HEK293 (cell line): ENCODE measurements around the gene SPTBN1.
A peak's percentile ranks its signal among the peaks of the same experiment; 100 is the strongest.

ENCODE experiments used
- CTCF ChIA-PET: fragments of 350-600 bp; formaldehyde crosslinking; extraction: SDS; loops from one replicate; lab custom pipeline; 2021; ENCODE audit warnings: antibody characterized with exemption; lab: Yijun Ruan, JAX
- POLR2A ChIA-PET: fragments of 300-600 bp; formaldehyde crosslinking; extraction: SDS; loops from one replicate; lab custom pipeline; 2020; ENCODE audit warnings: antibody characterized with exemption, inconsistent platforms; lab: Yijun Ruan, JAX
- H3K27ac ChIP-seq: fragments of 200-500 bp; sonication (Bioruptor generic); 2 replicates; pipeline ENCODE4 v1.5.1; 2014; ENCODE audit warnings: low read depth, low read length, control low read depth, inconsistent platforms; ENCODE audit errors: extremely low read depth
- H3K36me3 ChIP-seq, 2 experiments: fragments of 200-500 bp in 1 of 2; sonication (Bioruptor generic) in 1 of 2; 1 replicate in 1 of 2; 2 replicates in 1 of 2; pipeline ENCODE4 v1.5.1; 2014 to 2017; ENCODE audit warnings: inconsistent platforms in 2 of 2, low read length in 2 of 2; ENCODE audit not compliant: control insufficient read depth in 2 of 2, insufficient read depth in 1 of 2
- H3K4me1 ChIP-seq: fragments of 200-500 bp; sonication (Bioruptor generic); 2 replicates; pipeline ENCODE4 v1.5.1; 2014; ENCODE audit warnings: mild to moderate bottlenecking, low read length, inconsistent platforms; ENCODE audit not compliant: control insufficient read depth, insufficient read depth
- H3K4me3 ChIP-seq: 2 replicates; pipeline ENCODE4 v1.5.1; 2011; ENCODE audit warnings: low read depth, mild to moderate bottlenecking, control low read depth, low read length, moderate library complexity
- H3K9me3 ChIP-seq: fragments of 200-500 bp; sonication (Bioruptor generic); 2 replicates; pipeline ENCODE4 v1.5.1; 2014; ENCODE audit warnings: low read depth, low read length, inconsistent platforms; ENCODE audit not compliant: control insufficient read depth, insufficient read depth
- ATF2 ChIP-seq: fragments of 450-650 bp; formaldehyde crosslinking; IDR thresholded peaks from 2 replicates; pipeline ENCODE4 v1.5.1; 2016; ENCODE audit warnings: missing biosample characterization, missing genetic modification characterization, low read depth
- EGR2 ChIP-seq: fragments of 450-650 bp; formaldehyde crosslinking; IDR thresholded peaks from 2 replicates; pipeline ENCODE4 v1.5.1; 2016; ENCODE audit warnings: low read depth, missing biosample characterization, missing genetic modification characterization
- GLIS2 ChIP-seq: fragments of 450-650 bp; formaldehyde crosslinking; IDR thresholded peaks from 2 replicates; pipeline ENCODE4 v1.5.1; 2016; ENCODE audit warnings: missing biosample characterization, missing genetic modification characterization
- KLF16 ChIP-seq: fragments of 450-650 bp; formaldehyde crosslinking; IDR thresholded peaks from 2 replicates; pipeline ENCODE4 v1.5.1; 2017; ENCODE audit warnings: missing biosample characterization, missing genetic modification characterization
- KLF8 ChIP-seq: fragments of 450-650 bp; formaldehyde crosslinking; IDR thresholded peaks from 2 replicates; pipeline ENCODE4 v1.5.1; 2016; ENCODE audit warnings: missing biosample characterization, missing genetic modification characterization
- MEIS1 ChIP-seq: sonication (generic); formaldehyde crosslinking; IDR thresholded peaks from 2 replicates; pipeline ENCODE4 v1.8.1; 2022; ENCODE audit warnings: missing genetic modification reagents, mild to moderate bottlenecking, borderline replicate concordance
- MZF1 ChIP-seq: fragments of 450-650 bp; formaldehyde crosslinking; IDR thresholded peaks from 2 replicates; pipeline ENCODE4 v1.5.1; 2017; ENCODE audit warnings: missing biosample characterization, missing genetic modification characterization, borderline replicate concordance
- SP7 ChIP-seq: fragments of 450-650 bp; formaldehyde crosslinking; IDR thresholded peaks from 2 replicates; pipeline ENCODE4 v1.5.1; 2016; ENCODE audit warnings: missing biosample characterization, missing genetic modification characterization
- ZBTB17 ChIP-seq: fragments of 450-650 bp; formaldehyde crosslinking; IDR thresholded peaks from 2 replicates; pipeline ENCODE4 v1.5.1; 2016; ENCODE audit warnings: missing biosample characterization, missing genetic modification characterization
- ZBTB8A ChIP-seq: fragments of 450-650 bp; formaldehyde crosslinking; IDR thresholded peaks from 2 replicates; pipeline ENCODE4 v1.5.1; 2016; ENCODE audit warnings: missing biosample characterization, missing genetic modification characterization
- ZFHX2 ChIP-seq: fragments of 450-650 bp; formaldehyde crosslinking; conservative IDR thresholded peaks from 2 replicates; pipeline ENCODE4 v1.5.1; 2016; ENCODE audit warnings: missing biosample characterization, missing genetic modification characterization
- ZFP69B ChIP-seq: fragments of 450-650 bp; formaldehyde crosslinking; IDR thresholded peaks from 2 replicates; pipeline ENCODE4 v1.5.1; 2016; ENCODE audit warnings: missing biosample characterization, missing genetic modification characterization
- ZNF146 ChIP-seq: fragments of 450-650 bp; formaldehyde crosslinking; IDR thresholded peaks from 2 replicates; pipeline ENCODE4 v1.5.1; 2016; ENCODE audit warnings: missing biosample characterization, missing genetic modification characterization
- ZNF19 ChIP-seq: fragments of 450-650 bp; formaldehyde crosslinking; IDR thresholded peaks from 2 replicates; pipeline ENCODE4; 2016; ENCODE audit warnings: missing biosample characterization, missing genetic modification characterization, low read depth
- ZNF302 ChIP-seq: fragments of 450-650 bp; formaldehyde crosslinking; IDR thresholded peaks from 2 replicates; pipeline ENCODE4 v1.5.1; 2016; ENCODE audit warnings: missing biosample characterization, missing genetic modification characterization, low read depth
- ZNF335 ChIP-seq: fragments of 450-650 bp; formaldehyde crosslinking; conservative IDR thresholded peaks from 2 replicates; pipeline ENCODE4 v1.5.1; 2016; ENCODE audit warnings: missing biosample characterization, missing genetic modification characterization
- ZNF341 ChIP-seq: fragments of 450-650 bp; formaldehyde crosslinking; IDR thresholded peaks from 2 replicates; pipeline ENCODE4; 2016; ENCODE audit warnings: low read depth, missing biosample characterization, missing genetic modification characterization
- ZNF366 ChIP-seq: fragments of 450-650 bp; formaldehyde crosslinking; conservative IDR thresholded peaks from 2 replicates; pipeline ENCODE4 v1.5.1; 2016; ENCODE audit warnings: missing biosample characterization, missing genetic modification characterization
- ZNF426 ChIP-seq: fragments of 450-650 bp; formaldehyde crosslinking; IDR thresholded peaks from 2 replicates; pipeline ENCODE4 v1.5.1; 2017; ENCODE audit warnings: missing biosample characterization, missing genetic modification characterization, mild to moderate bottlenecking, inconsistent platforms, moderate library complexity
- ZNF530 ChIP-seq: fragments of 450-650 bp; formaldehyde crosslinking; IDR thresholded peaks from 2 replicates; pipeline ENCODE4 v1.5.1; 2016; ENCODE audit warnings: low read depth, missing biosample characterization, missing genetic modification characterization
- ZNF571 ChIP-seq: fragments of 450-650 bp; formaldehyde crosslinking; IDR thresholded peaks from 2 replicates; pipeline ENCODE4 v1.5.0; 2017; ENCODE audit warnings: missing biosample characterization, missing genetic modification characterization
- ZNF600 ChIP-seq: fragments of 450-650 bp; formaldehyde crosslinking; IDR thresholded peaks from 2 replicates; pipeline ENCODE4 v1.5.1; 2016; ENCODE audit warnings: missing biosample characterization, missing genetic modification characterization
- ZNF639 ChIP-seq: fragments of 450-650 bp; formaldehyde crosslinking; IDR thresholded peaks from 2 replicates; pipeline ENCODE4 v1.5.1; 2016; ENCODE audit warnings: missing biosample characterization, missing genetic modification characterization
- ZNF664 ChIP-seq: fragments of 450-650 bp; formaldehyde crosslinking; IDR thresholded peaks from 2 replicates; pipeline ENCODE4 v1.5.1; 2016; ENCODE audit warnings: missing biosample characterization, missing genetic modification characterization
- ZNF768 ChIP-seq: fragments of 450-650 bp; formaldehyde crosslinking; IDR thresholded peaks from 2 replicates; pipeline ENCODE4 v1.5.1; 2018; ENCODE audit warnings: missing biosample characterization, mild to moderate bottlenecking, missing genetic modification characterization
- ZNF830 ChIP-seq: fragments of 450-650 bp; IDR thresholded peaks from 2 replicates; pipeline ENCODE4 v1.5.0; 2018; ENCODE audit warnings: missing biosample characterization, missing genetic modification characterization, low read depth, mild to moderate bottlenecking, moderate library complexity
- ZNF837 ChIP-seq: fragments of 450-650 bp; formaldehyde crosslinking; IDR thresholded peaks from 2 replicates; pipeline ENCODE4 v1.5.1; 2016; ENCODE audit warnings: missing biosample characterization, missing genetic modification characterization

Gene SPTBN1

GRCh38 chr2:54457323-54458023 lies 1.3 kb downstream of the SPTBN1 start (continued):
- TF ChIP-seq ZBTB17 (tag by site-specific recombination): peak; percentile 84
- TF ChIP-seq ZNF335 (tag by site-specific recombination): peak; percentile 99
- TF ChIP-seq GLIS2 (tag by site-specific recombination): peak; percentile 49; the same call in 1 of the 2 replicates
- peak; percentile 74 for TF ChIP-seq ZBTB8A (tag by site-specific recombination)
- 0 out of 2 replicates have a peak, but pooled peaks have one; percentile 87 for TF ChIP-seq ZFHX2
- TF ChIP-seq ZNF366: no peak
- peak; percentile 7; the same call in 1 of the 2 replicates for TF ChIP-seq SP7 (tag by site-specific recombination)
- 0 out of 2 replicates have a peak, but pooled peaks have one; percentile 54 for TF ChIP-seq KLF8 (tag by site-specific recombination)
- peak; percentile 79 for TF ChIP-seq EGR2 (tag by site-specific recombination)
- peak; percentile 72 for TF ChIP-seq KLF16 (tag by site-specific recombination)
- peak; percentile 95 for TF ChIP-seq ZNF600 (tag by site-specific recombination)
- TF ChIP-seq ZFP69B (tag by site-specific recombination): 0 out of 2 replicates have a peak, but pooled peaks have one; percentile 19

- Histone ChIP-seq H3K27ac (no peak overlapping the region), H3K36me3 (no peaks in the 10 kb centered on the region; a peak in 1 of 3 replicates), H3K9me3 (no peaks in the 10 kb centered on the region), H3K4me3 (no peak overlapping the region), H3K4me1 (peaks cover 11% of the 10 kb centered on the region)
- ChIA-PET CTCF (interaction anchor here (0.8 to 1.3 kb wide), 2 partner anchors 245 to 352 kb away, joined by 3 read pairs; no protein-coding TSS in a partner anchor), POLR2A (no interaction called here)
- TF ChIP-seq ZNF600 (tag by site-specific recombination) (peak; percentile 62; the same call in 1 of the 2 replicates), ZNF639 (tag by site-specific recombination) (no peak)
Observed at GRCh38 chr2:54459037-54459441, 2.9 kb downstream of the SPTBN1 start.

- peaks cover 16% of the 10 kb centered on the region for H3K4me1 ChIP-seq
- no peaks in the 10 kb centered on the region for H3K9me3 ChIP-seq
- ChIA-PET CTCF (no interaction called here), POLR2A (no interaction called here)
- H3K27ac ChIP-seq: no peak overlapping the region
- H3K4me3 ChIP-seq: no peak overlapping the region
- TF ChIP-seq ZNF146 (0 out of 2 replicates have a peak, but pooled peaks have one; percentile 19), ZNF19 (tag by site-specific recombination) (no peak)
- TF ChIP-seq, all 188 proteins: peak for 1
- no peaks in the 10 kb centered on the region; a peak in 1 of 3 replicates for H3K36me3 ChIP-seq
Observed at GRCh38 chr2:54461261-54461660, 5.1 kb downstream of the SPTBN1 start.

GRCh38 chr2:54464341-54464740 lies 8.2 kb downstream of the SPTBN1 start:
- H3K4me3 ChIP-seq: no peak overlapping the region
- H3K36me3 ChIP-seq: no peaks in the 10 kb centered on the region; a peak in 1 of 3 replicates
- H3K27ac ChIP-seq: no peak overlapping the region
- POLR2A ChIA-PET: no interaction called here
- CTCF ChIA-PET: no interaction called here
- TF ChIP-seq ZNF664 (tag by site-specific recombination) (no peak), ZNF302 (tag by site-specific recombination) (no peak), ZNF530 (no peak), ZNF837 (tag by site-specific recombination) (no peak), MZF1 (no peak), ATF2 (tag by site-specific recombination) (no peak), ZNF571 (tag by site-specific recombination) (no peak), ZNF341 (tag by site-specific recombination) (no peak), ZNF830 (tag by site-specific recombination) (no peak), ZNF426 (tag by site-specific recombination) (no peak), ZNF768 (no peak), MEIS1 (no peak)
- peaks cover 6% of the 10 kb centered on the region for H3K4me1 ChIP-seq
- H3K9me3 ChIP-seq: no peaks in the 10 kb centered on the region
